ENCODE measurements around the gene LMTK2.

- TF ChIP-seq YY1 (IDR thresholded peaks at IDR 0.05; ENCODE audit: insufficient read depth, insufficient read length) (no peak), ZNF274 (IDR thresholded peaks at IDR 0.05; ENCODE audit: low read depth, low read length) (no peak)
These were observed 93.7 kb downstream of the LMTK2 start for GRCh38 chr7:98200364-98200763.
